HG02642 (cell line): ENCODE measurements around the gene CRYBB1.

Source experiments
- ATAC-seq: cut with Tn5 transposase; IDR thresholded peaks from one replicate; pipeline ENCODE4 v1.9.1; 2021; ENCODE audit warnings: mild to moderate bottlenecking; ENCODE audit not compliant: unreplicated experiment, poor library complexity

The CRYBB1 gene

GRCh38 chr22:26561756-26562417 lies 55.9 kb downstream of the CRYBB1 start:
- no peak for ATAC-seq

DNA sequence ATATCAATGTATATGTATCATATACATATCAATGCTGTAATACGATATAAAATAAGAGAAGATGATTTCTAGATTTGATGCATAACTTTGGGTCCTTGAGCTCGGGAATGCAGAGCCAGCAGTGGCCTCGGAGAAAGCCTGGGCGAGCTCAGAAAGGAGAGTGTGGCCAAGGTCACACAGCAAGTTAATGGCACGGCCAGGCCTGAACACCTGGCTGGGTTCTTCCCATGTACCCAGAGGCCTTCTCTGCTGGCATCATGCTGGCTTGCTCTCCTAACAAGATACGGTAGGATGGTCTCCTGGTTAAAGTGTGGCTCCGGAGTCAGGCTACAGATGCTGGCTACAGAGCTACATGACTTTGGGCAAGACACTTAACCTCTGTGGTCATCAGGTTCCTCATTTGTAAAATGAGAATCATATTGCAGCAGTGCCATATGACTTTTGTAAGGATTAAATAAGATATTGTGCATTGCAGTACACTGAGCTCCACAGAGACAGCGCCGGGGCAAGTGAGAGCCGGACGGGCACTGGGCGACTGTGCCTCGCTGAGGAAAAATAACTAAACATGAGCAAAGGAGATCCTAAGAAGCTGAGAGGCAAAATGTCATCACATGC lies 57.8 kb downstream of the CRYBB1 start:
- no peak for ATAC-seq

DNA sequence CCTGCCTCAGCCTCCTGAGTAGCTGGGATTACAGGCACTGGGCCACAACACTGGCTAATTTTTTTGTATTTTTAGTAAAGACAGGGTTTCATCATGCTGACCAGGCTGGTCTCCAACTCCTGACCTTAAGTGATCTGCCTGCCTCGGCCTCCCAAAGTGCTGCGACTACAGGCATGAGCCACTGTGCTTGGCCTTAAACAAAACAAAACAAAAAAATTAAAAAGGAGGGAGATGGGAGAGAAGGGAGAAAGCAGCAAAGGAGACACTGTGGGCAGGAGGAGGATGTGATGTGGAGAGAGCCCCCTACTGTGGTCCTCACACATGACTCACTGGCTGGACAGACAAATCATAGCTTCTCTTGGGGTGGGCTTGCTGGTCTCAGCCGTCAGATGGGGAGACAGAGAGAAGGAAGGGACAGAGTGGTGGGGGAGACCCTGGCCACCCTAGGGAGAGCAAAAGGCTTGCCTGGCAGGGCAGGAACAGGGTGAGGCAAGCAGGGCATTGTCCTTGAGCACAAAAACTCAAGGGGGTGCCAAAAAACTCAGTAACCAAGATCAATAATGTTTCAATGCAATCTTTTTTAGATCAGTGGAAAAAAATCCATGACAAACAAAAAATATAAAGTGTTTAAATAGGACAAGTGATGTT lies 59.5 kb downstream of the CRYBB1 start:
- no peak for ATAC-seq

DNA sequence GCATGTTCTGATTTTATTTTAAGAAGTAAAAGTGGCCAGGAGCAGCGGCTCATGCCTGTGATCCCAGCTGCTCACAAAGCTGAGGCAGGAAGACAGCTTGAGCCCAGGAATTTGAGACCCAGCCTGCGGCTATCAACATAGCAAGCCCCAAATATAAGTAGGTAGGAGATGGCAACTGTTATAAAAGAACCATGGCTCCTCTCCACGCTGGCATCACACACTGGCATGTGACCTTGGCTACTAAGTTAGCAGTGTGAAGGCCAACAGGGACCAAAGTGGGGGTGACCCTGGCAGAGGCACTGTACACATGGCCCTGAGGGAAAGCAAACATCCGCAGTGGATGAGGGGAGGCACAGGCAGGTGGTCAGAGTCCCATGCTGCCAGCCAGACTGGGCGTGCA lies 60.9 kb downstream of the CRYBB1 start:
- no peak for ATAC-seq

DNA sequence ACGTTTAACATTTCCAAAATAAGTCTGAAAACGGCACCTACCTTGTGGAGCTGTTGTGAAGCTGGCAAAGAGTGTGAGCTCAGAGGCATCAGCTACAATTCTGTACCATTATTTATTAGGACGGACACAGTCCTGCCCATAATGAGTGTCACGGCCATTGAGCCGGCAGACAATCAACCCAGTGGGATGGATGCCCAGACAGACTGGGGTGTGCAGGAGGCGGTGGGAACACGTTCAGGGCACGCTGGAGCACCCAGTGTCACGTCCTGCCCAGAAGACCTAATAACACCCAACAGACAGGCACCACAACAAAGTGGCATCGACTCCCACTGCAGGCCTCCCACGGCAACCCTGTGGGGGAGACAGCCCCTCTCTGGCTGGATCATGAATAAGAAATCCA lies 62.3 kb downstream of the CRYBB1 start:
- no peak for ATAC-seq

GRCh38 chr22:26554956-26555355 lies 62.9 kb downstream of the CRYBB1 start:
- no peak for ATAC-seq

GRCh38 chr22:26553056-26553752 lies 64.6 kb downstream of the CRYBB1 start:
- ATAC-seq, result no peak

- ATAC-seq, result no peak
These were observed 65.4 kb downstream of the CRYBB1 start for GRCh38 chr22:26552466-26552865.

- no peak for ATAC-seq
These were observed 66.3 kb downstream of the CRYBB1 start for GRCh38 chr22:26551568-26551967.

DNA sequence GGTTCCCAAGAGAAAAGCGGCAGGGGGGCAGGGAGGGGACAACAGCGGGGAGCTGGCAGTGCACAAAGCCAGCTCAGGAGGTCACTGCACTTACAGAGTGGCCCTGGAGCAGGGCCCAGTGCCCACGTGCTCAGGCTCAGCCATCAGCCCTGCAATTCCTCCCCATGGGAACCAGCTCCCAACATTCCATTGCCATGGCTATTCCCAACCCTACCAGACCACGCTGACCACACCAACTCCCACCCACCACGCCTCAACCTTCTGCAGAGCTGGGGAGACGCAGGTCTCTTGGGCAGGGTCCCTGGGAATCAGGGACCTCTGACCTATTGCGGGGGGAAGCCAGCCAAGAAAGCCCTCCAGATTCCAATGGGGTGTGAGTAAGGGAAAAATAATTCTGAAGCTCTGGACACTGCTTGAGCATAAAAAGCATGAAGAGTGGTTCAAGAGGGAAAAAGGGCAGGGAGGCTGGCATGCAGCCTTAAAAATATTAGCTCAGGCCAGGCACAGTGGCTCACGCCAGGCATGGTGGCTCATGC lies 67.3 kb downstream of the CRYBB1 start:
- no peak for ATAC-seq

DNA sequence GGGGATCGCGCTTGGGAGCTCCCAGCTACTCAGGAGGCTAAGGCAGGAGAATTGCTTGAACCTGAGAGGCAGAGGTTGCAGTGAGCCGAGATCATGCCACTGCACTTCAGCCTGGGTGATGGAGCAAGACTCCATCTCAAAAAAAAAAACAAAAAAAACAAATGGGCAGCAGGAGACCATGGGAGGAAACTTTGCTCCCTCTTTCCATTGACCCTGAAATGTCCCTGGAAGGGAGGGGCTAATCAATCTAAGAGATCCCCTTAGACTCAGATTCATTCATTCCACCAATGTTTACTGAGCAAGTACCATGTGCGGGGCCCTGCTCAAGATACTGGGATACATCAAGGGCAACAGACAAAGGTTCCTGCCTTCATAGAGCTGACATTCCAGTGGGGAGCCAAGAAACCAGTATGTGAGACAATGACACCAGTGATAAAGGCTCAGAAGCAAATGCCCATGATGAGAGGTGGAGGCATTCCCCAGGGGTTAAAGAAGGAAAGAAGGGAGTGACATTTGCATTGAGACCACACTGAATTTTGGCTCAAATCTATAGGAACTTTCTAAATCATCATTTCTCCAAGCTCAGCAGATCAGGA lies 67.8 kb downstream of the CRYBB1 start:
- ATAC-seq, result no peak
